Measurements from ENCODE around the gene HSF2.

GRCh38 chr6:122404444-122404843 lies 5.0 kb downstream of the HSF2 start:
- TF ChIP-seq, protein P1, sequence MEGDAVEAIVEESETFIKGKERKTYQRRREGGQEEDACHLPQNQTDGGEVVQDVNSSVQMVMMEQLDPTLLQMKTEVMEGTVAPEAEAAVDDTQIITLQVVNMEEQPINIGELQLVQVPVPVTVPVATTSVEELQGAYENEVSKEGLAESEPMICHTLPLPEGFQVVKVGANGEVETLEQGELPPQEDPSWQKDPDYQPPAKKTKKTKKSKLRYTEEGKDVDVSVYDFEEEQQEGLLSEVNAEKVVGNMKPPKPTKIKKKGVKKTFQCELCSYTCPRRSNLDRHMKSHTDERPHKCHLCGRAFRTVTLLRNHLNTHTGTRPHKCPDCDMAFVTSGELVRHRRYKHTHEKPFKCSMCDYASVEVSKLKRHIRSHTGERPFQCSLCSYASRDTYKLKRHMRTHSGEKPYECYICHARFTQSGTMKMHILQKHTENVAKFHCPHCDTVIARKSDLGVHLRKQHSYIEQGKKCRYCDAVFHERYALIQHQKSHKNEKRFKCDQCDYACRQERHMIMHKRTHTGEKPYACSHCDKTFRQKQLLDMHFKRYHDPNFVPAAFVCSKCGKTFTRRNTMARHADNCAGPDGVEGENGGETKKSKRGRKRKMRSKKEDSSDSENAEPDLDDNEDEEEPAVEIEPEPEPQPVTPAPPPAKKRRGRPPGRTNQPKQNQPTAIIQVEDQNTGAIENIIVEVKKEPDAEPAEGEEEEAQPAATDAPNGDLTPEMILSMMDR (IDR thresholded peaks at IDR 0.05; ENCODE audit: low read depth, low read length): no peak
- no peak for TF ChIP-seq EZH2phosphoT487 (IDR thresholded peaks at IDR 0.05; ENCODE audit: low read depth)
